GM21723 (cell line): ENCODE data around the gene MLLT3.
"Not testable (repeated sequence)": the region's sequence is repeated elsewhere in the genome, so short reads cannot be mapped to it uniquely, and the experiment has no call there.

Experiments used
- ATAC-seq: cut with Tn5 transposase; IDR thresholded peaks from one replicate; pipeline ENCODE4 v1.9.1; 2021; ENCODE audit warnings: mild to moderate bottlenecking, moderate library complexity; ENCODE audit not compliant: unreplicated experiment

MLLT3 gene

GRCh38 chr9:20622330-20623020 lies at the start of gene MLLT3:
Gene MLLT3 (minus strand): TSS chr9:20622499.
- peak; percentile 78 for ATAC-seq

GRCh38 chr9:20671635-20672034 lies 49.3 kb upstream of the MLLT3 start:
- ATAC-seq: no peak

- ATAC-seq: no peak
Measured at GRCh38 chr9:20670395-20670794, 48.1 kb upstream of the MLLT3 start.

GRCh38 chr9:20664501-20664900 lies 42.2 kb upstream of the MLLT3 start:
- ATAC-seq: no peak

GRCh38 chr9:20663133-20663532 lies 40.8 kb upstream of the MLLT3 start:
- no peak for ATAC-seq

DNA sequence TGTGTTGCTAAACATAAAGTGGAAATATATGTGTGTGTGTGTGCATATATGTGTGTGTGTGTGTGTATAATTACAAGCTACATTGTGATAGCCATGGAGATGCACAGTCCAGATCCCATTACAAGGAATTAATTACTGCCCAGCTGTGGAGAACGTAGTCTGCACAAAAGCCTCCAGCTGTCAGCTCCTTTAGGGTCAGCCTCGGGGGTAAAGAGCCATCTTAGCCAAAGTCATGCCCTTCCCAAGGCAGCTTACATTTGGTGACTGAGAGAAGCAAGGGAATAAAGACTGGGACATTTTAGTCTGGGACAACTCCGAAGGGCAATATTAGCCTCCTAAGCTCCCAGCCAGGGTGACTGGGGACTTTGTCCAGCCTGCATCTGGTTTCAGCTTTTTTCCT lies 39.9 kb upstream of the MLLT3 start:
- ATAC-seq: no peak

DNA sequence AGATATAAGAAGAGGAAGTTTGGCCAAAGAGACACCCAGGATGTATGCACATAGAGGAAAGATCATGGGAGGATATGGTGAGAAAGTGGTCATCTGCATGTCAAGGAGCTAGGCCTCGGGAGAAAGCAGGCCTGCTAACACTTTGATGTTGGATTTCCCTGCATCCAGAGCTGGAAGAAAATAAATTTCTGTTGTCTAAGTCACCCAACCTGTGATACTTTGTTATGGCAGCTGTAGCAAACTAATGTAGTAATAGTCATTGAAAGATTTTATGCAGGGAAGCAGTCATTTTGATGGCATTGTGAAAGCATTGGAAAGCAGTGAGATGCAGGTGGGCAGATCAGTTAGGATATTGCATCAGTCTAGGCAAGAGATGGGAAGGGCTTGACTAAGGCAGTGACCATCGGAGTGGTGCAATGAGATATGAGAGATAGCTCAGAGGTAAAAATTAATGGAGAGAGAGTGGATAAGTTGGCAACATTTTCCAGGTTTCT lies 37.2 kb upstream of the MLLT3 start:
- no peak for ATAC-seq

GRCh38 chr9:20658677-20659473 lies 36.6 kb upstream of the MLLT3 start:
- ATAC-seq: no peak

DNA sequence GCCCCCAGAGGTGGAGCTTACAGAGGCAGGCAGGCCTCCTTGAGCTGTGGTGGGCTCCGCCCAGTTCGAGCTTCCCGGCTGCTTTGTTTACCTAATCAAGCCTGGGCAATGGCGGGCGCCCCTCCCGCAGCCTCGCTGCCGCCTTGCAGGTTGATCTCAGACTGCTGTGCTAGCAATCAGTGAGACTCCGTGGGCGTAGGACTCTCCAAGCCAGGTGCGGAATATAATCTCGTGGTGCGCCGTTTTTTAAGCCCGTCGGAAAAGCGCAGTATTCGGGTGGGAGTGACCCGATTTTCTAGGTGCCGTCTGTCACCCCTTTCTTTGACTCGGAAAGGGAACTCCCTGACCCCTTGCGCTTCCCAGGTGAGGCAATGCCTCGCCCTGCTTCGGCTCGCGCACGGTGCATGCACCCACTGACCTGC lies 36.0 kb upstream of the MLLT3 start:
- not testable (repeated sequence) for ATAC-seq

DNA sequence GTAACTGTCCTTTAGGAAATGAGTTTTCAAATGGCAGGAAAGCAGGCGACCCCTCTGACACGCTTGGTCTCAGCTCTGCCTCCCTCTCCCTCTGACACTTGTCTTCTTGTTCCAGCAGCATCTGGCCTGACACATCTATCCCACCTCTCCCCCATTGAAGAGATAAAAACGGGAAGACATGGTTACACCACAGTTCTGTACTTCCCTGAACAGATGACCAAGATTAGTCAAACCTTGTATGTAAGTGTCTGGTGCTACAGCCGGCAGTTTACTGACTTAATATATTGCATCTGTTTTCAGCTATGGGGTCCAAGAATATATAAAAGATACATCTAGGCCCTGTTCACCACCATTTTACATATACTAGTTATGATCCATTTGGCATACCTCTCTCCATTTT lies 29.6 kb upstream of the MLLT3 start:
- no peak for ATAC-seq

GRCh38 chr9:20650750-20651299 lies 28.5 kb upstream of the MLLT3 start:
- no peak for ATAC-seq

GRCh38 chr9:20650313-20650712 lies 28.0 kb upstream of the MLLT3 start:
- ATAC-seq: no peak

DNA sequence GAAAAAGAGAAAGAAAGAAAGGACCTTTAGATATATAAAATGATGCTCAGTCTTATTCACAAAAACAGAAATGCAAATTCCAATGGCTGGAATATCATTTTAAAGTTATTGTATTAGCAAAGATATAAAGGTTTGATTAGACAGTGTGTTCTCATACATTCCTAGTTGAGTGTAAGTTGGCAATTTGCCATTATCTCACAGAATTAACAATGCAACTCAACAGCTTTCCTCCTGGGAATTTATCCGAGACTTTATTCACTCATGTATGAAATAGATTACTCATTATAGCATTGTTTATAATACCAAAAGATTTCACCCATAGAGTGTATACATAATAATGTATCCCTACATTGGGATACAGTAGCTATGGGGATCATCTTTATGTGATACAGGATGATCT lies 27.1 kb upstream of the MLLT3 start:
- ATAC-seq: no peak

- ATAC-seq: no peak
Measured at GRCh38 chr9:20646656-20647055, 24.4 kb upstream of the MLLT3 start.

GRCh38 chr9:20643660-20644059 lies 21.4 kb upstream of the MLLT3 start:
- no peak for ATAC-seq

DNA sequence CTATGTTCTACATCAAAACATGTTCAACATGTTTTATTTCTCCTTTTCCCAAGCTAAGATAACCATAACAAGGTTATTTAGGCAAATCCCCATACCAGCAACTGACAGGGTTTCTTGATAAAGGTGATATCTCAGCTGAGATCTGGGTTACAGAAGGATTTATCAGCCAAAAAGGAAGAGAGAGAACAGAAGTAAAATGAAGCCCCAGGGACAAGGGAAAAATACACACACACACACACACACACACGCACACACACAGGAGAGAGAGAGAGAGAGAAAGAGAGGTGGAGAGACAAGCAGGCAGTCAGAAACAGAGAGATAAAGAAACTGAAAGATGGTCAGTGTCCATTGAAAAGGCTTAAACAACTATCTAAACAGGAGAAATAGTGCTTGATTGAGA lies 19.7 kb upstream of the MLLT3 start:
- ATAC-seq: no peak

- peak; percentile 88 for ATAC-seq
Measured at GRCh38 chr9:20640331-20641187, 18.3 kb upstream of the MLLT3 start.

DNA sequence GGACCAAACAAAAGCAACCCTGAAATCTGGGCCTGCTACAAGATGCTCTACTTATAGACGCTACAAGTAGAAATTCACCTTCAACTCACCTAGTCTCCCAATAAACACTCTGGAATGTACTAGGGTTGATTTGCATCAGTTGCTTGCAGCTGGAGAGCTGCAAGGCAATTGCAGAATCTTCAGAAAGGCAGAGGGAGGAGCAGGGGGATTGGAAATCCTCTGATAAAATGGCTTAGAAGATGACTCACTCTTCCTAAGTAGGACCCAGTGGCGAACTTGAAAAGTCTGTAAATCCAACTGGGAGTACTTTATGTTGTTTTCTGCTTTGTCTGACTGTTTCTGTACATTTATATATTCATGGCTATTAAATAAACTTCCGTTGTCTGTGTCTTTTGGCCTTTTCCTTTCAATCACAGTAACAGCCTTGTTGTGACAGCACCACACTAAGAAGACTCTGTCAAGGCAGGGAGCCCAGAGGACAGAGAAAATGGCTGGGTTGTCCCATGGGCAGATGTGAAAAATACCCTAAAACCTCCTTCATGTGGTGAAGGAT lies 14.7 kb upstream of the MLLT3 start:
- ATAC-seq: no peak

DNA sequence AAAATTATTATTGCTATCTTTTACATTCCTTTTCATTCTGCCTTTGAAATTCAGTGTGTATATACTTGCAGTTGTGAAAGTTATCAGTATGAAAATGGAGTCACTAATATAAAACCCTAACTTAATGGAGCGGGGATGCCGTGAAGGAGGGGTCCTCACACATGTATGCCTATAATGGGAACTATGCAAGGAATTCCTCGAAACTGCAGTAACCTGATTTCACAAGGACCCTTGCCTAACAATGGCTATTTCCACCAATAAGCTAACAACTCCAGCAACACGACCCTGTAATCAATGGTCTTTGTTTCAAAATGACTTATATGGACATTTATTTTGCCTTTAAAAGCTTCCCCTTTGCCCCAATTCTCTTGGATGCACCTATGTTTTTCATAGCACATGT lies 12.6 kb upstream of the MLLT3 start:
- ATAC-seq: no peak

DNA sequence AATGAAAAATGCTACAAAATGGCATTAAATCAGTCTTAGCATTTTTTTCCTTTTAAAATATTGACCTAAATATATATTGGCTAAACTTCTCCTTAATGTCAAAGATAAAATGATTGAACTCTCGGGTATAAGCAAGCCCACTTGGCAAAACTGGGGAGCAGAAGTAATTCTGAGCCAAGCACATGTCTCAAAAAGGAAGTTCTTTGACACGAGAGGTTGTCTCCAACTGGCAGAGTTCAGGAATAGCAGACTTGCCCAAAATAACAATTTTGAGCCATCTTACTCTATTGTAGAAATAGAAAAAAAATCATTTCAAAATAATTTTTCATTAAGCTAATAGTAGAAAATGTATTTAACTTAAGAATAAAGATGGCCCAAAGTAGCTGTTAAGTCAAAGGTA lies 10.4 kb upstream of the MLLT3 start:
- ATAC-seq: no peak
